GM19193 (cell line): ENCODE data around the gene AGAP3.

ENCODE experiments used
- POLR2A ChIP-seq: IDR thresholded peaks from 4 replicates; pipeline ENCODE4 v1.6.1; 2011; ENCODE audit not compliant: insufficient read depth, insufficient read length; ENCODE audit errors: extremely low read depth

AGAP3 gene

DNA sequence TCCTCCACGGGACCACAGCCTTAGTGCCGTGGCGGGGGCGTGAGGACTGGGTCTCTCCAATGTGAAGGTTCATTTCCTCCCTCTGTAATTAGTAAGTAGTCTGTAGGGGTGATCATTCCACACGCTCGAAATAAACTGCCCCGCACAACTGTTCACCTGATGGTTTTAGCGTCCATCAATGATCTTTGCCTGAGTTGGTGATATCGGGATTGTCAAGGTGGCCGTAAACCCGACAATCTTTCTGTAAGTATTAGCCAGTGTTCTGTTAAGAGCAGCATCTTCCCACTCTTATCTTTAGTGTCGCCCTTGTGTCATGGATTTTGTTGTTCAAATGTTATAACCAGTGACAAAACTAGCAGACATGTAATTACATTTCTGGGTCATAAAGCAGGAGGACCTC, 17.7 kb downstream of the AGAP3 start:
- no peak for TF ChIP-seq POLR2A

DNA sequence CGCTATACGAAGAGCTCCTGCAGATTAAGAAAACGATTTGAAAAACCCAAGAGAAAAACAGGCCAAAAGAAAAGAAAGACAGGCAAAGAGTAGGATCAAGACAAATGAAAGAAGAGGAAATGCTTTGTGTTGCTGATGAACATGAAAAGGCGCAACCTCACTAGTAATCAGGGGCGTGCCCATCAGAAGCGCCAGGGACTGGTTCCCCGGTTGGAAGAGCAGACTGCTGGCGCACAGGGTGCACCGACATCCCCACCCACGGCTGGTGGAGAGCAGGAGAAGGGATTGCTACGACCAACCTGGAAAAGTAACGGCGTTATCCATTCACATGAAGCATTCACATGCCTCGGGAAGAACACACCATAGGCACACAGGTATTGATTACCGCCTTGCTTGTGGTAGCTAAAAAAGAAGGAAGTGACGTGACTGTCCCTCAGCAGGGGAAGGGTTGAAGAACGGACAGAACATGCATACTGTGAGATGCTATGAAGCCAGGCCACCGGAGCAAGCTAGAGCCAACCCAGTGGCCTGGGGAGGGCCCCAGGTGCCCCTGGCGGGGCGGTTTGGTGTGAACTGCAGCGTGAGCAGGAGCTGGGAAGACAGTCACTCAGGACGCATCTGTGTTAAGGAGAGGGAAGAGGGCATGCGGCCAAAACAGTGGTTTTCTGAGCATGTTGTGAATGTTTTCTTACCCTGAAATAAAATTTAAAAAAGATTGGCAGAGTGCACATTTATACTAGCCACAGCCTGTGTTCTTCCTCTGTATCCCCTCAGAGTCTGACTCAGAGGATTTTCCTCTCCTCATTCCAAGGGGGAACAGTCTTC, 18.3 kb downstream of the AGAP3 start:
- no peak for TF ChIP-seq POLR2A

DNA sequence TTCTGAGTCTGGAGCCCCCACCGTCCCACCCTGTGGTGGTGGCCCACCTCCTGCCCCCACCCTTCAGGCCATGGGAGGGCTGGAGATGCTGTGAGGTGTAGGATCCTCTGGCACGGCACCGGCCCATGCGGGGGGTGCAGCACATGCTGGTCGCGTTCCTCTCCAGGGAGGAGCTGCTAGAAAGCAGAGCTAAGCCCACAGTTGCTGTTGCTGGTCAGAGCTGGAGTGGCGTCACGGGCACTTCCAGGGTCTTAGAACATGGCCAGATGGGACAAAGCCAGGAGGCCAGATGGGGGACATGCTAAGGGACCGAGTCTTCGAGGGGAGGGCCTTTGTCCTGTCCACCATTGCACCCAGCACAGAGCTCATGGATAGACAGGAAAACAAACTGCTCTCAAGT, 21.6 kb downstream of the AGAP3 start:
- no peak for TF ChIP-seq POLR2A

DNA sequence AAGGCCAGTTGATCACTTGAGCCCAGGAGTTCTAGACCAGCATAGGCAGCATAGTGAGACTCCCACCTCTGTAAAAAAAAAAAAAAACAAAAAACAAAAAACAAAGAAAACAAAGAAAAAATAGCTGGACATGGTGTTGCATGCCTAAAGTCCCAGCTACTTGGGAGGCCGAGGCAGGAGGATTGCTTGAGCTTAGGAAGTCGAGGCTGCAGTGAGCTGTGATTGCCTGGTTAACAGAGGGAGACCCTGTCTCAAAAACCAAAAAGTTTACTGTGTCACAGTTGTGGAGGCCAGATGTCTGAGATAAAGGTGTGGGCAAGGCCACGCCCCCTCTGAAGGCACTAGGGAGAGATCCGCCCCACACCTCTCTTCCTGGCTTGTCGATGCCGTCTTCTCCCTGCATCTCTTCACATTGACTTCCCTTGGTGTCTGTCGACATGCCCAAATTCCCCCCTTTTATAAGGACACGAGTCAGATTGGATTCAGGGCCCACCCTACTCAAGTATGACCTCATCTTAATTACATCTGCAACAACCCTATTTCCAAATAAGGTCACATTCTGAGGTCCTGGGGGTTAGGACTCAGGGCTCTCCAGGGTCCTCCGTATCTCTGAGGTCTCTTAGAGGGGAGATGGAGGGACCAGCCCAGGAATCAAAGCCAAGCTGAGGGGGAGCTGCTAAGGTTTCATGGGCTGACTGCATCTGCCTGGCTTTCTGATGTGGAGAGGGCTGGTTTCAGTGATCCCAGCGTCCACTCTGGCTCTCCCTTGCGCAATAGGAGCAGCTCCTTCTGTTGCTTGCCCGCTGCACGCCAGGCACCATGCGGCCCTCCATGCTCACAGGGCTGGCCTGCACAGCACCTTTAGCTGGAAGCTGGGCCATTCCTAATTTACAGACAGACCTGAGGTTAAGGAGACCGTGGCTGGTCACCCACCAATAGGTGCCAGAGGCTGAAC, 23.1 kb downstream of the AGAP3 start:
- TF ChIP-seq POLR2A: no peak

DNA sequence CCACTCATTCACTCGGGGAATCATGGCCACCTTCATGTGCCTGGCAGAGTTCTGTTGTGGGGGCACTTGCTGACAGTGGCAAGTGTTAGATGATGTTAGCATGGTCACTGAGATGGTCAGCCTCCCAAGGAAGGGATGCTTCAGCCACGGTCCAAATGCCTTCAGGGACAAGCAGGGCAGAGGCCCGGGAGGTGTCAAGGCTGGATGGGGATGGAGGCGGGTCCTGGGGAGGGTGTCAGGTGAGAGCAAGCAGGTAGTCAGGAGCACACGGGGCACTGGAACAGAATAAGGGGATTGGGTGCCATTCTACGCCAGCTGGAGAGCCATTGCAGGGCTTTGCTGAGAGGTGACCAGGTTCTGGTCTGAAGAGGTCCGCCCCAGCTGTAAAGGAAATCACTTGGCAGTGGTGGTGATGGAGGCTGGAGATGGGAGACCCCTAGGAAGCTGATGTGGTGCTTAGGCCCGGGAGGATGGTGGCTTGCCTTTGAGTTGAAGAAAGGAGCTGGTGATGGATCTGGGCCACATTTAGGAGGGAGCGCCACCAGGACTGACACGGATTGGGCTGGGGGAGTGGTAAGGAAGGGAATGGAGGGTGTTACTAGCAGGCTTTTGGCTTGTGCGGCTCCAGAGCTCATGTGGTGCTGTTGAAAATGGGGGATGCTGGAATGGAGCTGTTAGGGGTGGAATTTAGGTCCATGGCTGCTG, 24.1 kb downstream of the AGAP3 start:
- TF ChIP-seq POLR2A: no peak

DNA sequence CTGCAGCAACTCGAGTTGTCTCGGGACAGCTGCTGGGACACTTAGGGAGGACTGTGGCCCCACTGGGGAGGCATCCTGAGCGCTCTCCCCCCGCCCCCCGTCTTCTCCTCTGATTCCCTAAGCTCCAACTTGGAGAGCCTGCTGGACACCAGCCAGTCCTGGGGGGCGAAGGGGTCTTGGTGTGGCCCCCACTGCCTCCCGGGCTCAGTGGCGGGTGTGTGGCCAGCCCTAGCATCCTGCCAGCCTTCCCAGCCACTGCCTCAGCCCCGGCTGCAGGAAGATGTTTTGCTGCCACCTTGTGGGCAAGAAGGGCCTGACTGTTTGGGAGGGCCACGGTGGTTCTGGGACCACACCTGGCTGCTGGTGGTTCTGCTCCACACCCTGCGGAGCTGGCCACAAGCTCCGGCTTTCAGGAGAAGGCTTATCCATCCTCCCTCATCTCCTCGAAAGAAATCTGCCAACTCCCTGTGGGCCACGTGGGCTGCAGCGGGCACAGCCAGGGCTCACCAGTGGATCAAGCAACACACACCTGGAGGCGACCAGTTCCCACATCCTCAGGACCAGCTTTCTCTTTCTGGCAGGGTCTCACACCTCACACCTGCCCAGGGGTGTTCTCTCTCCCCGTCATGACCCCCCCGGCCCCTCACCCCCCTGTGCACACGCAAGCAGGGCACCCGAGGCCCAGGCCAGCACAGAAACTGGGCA, 24.8 kb downstream of the AGAP3 start:
- no peak for TF ChIP-seq POLR2A

DNA sequence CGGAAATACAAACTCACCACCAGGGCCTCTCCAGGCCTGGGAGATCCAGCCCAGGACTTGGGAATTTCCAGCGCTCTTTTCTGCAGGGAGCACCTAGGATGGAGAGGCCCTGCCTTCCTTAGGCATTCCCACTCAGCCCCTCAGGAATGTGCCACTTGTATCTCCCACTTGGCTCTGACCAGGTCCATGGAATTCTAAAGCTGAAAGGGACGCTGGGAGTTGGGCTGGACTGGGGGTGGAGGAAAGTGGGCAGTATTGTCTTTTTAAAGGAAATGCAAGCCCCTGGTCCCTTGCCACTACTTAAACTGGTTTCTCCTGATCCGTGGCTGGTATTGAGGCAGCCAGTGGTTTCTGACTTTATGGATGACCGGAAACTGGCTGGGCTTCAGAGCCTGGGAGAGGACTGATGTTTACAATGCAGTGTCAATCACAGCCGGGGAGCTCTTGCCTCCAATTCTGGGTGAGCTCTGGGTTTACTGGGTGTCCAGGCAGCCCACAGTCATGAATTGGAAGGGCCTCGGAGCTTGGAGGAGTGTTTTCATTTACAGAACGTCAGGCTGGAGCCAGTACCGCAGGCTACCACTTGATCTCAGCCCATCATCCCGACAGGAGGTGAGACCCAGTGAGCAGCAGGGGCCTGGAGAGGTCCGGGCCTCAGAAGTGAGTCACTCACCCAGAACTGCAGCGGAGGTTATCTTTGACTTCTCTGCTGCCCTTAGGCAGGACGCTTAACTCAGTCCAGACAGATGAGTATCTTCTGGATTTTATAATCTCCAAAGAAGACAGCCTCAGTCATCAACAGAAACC, 27.3 kb downstream of the AGAP3 start:
- no peak for TF ChIP-seq POLR2A

DNA sequence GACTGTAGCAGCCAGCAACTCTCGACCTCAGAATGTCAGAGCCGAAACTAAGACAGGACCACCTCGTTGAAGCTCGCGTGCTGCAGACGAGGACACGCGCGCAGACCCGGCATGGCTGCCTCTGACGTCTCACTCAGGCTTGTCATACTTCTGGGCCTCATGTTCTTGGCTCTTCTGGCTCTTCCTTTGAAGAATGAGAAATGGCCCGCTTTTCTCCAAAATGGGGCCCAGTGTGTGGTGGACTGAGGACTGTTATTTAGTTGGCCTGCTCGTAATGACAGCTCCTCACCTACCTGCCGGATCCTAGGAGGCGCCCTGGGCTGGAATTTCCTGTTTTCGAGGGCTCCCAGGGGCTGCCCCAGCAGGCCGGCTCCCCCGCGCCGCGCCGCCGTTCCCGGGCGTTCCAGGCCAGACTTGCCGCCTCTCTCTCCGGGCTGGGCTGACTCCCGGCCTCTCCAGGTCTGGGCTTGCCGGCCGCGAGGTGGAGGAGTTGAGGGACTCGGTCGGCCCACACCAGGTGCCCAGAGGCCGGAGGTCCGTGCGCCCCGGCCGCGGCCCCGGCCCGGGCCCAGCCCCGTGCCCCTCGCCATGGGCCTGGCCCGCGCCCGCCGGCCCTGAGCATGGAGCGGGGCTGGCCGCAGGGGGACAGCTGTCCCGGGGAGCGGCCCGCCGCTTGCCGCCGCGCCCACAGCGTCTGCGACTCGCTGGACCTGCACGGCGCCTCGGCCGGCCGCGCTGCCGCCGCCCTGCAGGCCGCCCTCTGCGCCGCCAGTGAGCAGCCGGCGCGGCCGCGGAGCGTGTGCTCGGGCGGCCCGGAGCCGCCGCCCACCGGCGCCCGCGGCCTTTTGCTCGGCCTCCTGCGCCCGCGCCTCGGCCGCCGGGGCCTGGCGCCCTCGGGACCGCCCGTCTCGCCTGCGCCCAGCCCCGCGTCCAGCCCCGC, 28.1 kb downstream of the AGAP3 start:
- no peak for TF ChIP-seq POLR2A

DNA sequence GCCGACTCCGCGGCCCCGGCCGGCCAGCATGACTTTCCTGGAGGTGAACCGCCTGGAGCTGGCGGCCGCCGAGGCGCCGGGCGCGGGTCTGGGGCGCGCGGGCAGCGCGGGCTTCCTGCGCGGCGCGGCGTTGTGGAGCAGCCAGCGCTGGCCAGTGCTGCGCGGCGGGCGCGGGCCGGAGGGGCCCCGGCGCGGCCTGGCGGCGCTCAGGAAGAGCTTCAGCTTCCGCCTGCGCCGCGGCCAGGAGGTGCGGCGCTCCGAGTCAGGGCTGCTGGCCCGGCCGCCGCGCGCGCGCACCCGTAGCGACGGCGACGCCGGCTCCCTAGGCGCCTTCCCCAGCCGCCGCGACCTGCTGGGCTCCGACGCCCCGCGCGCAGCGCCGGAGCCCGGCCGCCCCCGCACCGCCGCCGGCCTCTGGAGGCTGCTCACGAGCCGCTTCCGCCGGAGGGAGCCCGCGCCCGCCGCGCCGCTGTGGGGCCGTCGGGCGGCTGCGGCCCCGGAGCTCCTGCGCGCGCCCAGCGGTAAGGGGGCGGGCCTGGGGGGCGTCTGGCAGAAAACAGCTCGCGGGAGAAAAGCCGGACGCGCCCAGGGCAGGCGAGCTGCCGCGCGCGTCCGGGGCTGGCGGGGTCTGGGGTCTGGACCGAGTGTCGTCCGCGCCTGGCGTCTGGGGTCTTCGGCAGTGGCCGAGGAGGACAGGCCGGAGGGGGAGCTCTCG, 29.0 kb downstream of the AGAP3 start:
- TF ChIP-seq POLR2A: no peak

DNA sequence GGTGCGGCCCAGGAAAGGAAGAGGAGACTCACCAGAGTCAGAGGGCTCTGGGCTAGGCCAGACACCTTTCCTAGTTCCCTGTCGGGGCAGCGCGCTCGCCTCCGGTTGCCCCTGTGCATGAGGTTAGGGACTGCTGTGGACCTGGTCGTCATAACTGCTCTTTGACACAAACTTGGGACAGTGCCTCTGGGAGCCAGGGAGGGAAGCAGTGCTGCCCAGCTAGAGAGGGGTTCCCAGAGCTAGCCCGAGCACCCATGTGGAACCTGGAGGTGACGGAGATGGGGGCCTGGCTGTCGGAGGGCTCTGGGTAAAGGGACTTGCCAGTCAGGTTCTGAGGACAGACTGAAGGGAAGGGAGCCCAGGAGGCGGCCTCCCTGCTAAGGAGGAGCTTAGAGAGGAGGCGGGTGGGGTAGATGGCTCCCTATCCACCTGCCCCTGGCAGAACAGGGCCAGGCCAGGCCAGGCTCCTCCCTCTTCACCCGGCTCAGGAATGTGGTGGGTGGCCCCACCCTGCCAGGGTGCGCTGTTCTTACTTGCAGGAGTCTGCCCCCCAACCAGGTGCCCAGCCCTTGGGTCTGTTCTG, 29.7 kb downstream of the AGAP3 start:
- TF ChIP-seq POLR2A: no peak

DNA sequence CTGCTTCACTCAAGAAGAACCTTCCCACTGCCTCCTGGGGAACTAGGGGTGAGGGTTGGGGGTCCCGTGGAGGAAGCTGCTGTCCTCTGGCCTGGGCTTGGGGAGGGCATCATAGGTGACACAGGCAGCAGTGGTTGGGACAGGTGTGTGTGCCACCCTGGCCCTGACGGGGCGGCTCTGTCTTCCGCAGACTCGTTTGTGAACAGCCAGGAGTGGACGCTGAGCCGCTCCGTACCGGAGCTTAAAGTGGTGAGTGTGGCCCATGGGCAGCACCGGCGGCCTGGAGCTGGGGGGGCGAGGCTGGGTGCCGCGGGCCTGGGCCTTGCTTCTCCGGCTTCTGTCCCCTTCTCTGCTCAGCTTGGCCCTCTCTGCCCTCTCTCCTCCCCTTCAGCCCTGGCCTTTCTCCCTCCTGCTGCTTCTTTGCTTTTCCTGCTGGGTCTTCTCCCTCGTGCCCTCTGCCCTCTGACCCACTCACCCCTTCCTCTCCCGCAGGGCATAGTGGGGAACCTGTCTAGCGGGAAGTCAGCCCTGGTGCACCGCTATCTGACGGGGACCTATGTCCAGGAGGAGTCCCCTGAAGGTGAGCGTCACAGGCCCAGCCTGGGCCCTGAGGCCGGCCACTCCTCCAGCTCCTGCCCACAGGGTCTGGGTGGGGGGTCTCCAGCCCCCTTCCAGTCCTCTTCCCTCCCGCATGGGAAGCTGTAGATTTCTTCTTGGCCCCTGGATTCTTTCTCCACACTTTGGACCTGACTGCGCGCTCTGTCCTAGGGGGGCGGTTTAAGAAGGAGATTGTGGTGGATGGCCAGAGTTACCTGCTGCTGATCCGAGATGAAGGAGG, 30.5 kb downstream of the AGAP3 start:
- TF ChIP-seq POLR2A: no peak
